ENCODE measurements around the gene MYL5. TPM values are rescaled to one million over a fixed set of nuclear protein-coding genes. Genes with fewer than 3 reads are reported as not detected.
"Not testable (repeated sequence)": the region's sequence is repeated elsewhere in the genome, so short reads cannot be mapped to it uniquely, and the experiment has no call there.

MYL5 gene
- total RNA-seq, 4 donors from 2014 or later = 20.3 to 199 (median 33.4) TPM

DNA sequence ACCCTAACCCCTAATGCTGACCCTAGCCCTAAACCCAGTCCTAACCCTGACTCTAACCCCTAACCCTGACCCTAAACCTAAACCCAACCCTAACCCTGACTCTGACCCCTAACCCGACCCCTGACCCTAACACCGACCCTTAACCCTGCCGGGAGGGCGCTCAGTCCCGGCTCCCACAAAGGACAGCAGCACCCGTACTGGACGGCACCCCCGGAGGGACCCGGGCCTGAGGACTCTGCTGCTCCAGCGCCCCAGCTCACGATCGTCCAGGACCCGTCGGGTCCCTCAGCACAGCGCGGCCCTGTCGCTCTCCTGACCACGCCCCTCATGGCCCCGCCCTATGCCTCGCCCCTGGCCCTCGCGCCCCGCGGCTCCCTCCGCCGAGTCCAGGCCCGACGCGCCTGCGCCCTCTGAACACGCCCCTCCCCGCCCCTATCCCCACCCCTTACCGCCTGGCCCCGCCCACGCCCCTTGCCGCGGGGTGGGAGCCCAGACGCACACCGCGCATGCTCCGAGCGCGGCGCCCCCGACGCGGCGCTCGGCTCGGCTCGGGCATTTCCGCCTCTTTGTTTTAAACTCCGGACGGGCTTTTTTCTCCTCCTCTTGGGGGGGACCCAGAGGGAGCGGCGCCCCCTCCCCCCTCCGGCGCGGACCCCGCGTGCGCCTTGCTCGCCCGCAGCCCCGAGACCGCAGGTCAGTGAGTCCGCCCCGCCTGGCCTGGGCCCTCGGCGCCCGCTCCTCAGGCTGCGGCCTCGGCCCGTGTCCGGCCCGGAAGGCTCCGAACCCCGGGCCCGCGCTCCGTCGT lies 31.1 kb downstream of the MYL5 start, which contains the start of gene PCGF3:
Gene PCGF3, plus strand, starts transcription at position 555 of the 805 bp plus-strand sequence. CDS start 27,849 bp downstream, outside the sequence.
- in situ Hi-C loops (cut with MboI; ENCODE audit: low pct_ligation_motif_present in 1 of 4, low pct_unique_long_range_greater_than_20kb in 1 of 4, low sequenced_read_pairs in 3 of 4) (no loop called here), intact Hi-C loops (cut with DNase I; ENCODE audit: low total_unique reads) (no loop called here)
- Histone ChIP-seq H3K4me3 (peak within 1 kb of the TSS; percentile 93 to 98 (median 96)), H3K36me3 (no peaks in the 10 kb centered on the region), H3K4me1 (peaks cover 10 to 27% (median 23%) of the 10 kb centered on the region in 4 donors), H3K27me3 (no peaks in the 10 kb centered on the region), H3K27ac (peak within 1 kb of the TSS; percentile 83 to 94 (median 88)), H3K9me3 (no peaks in the 10 kb centered on the region)
- TF ChIP-seq POLR2AphosphoS5 (IDR thresholded peaks at IDR 0.05) (peak; percentile 43 to 80 (median 77)), EP300 (IDR thresholded peaks at IDR 0.05; ENCODE audit: low read depth) (no peak), POLR2A (IDR thresholded peaks at IDR 0.05) (peak; percentile 49)
- peak; percentile 99 for DNase-seq
- WGBS, 2 donors (ENCODE audit: low coverage in 1 of 2) = 3 to 40% methylated on average over 1 to 57 of the region's 82 CpGs

GRCh38 chr4:706083-706633 lies 31.8 kb downstream of the MYL5 start:
- DNase-seq; H3K27me3 ChIP-seq; intact Hi-C loops (cut with DNase I; ENCODE audit: low total_unique reads); H3K36me3 ChIP-seq; H3K9me3 ChIP-seq; in situ Hi-C loops (cut with MboI; ENCODE audit: low pct_ligation_motif_present in 1 of 4, low pct_unique_long_range_greater_than_20kb in 1 of 4, low sequenced_read_pairs in 3 of 4): not testable (repeated sequence)
- Histone ChIP-seq H3K4me1 (peaks cover 10 to 27% (median 23%) of the 10 kb centered on the region in 4 donors), H3K27ac (peak overlapping the region; percentile 83 to 94 (median 88)), H3K4me3 (peak overlapping the region; percentile 93 to 98 (median 96))
- 2% methylated on average over 14 of the region's 21 CpGs; no CpG with 5 or more reads in 1 of the 2 donors for WGBS, 2 donors (ENCODE audit: low coverage in 1 of 2)

GRCh38 chr4:706834-707598 lies 32.7 kb downstream of the MYL5 start:
- DNase-seq = no peak
- 45% methylated on average over 16 of the region's 21 CpGs; no CpG with 5 or more reads in 1 of the 2 donors for WGBS, 2 donors (ENCODE audit: low coverage in 1 of 2)

GRCh38 chr4:707929-708630 lies 33.7 kb downstream of the MYL5 start:
- 71% methylated on average over 7 of the region's 11 CpGs; no CpG with 5 or more reads in 1 of the 2 donors for WGBS, 2 donors (ENCODE audit: low coverage in 1 of 2)
- H3K4me3 ChIP-seq = no peak overlapping the region
- no peaks in the 10 kb centered on the region for H3K27me3 ChIP-seq
- no peaks in the 10 kb centered on the region for H3K9me3 ChIP-seq
- no peaks in the 10 kb centered on the region for H3K36me3 ChIP-seq
- intact Hi-C loops (cut with DNase I; ENCODE audit: low total_unique reads) (no loop called here), in situ Hi-C loops (cut with MboI; ENCODE audit: low pct_ligation_motif_present in 1 of 4, low pct_unique_long_range_greater_than_20kb in 1 of 4, low sequenced_read_pairs in 3 of 4) (no loop called here)
- no peak for TF ChIP-seq EP300 (IDR thresholded peaks at IDR 0.05; ENCODE audit: low read depth)
- no peak for TF ChIP-seq POLR2AphosphoS5 (IDR thresholded peaks at IDR 0.05)
- no peak for TF ChIP-seq POLR2A (IDR thresholded peaks at IDR 0.05)
- TF ChIP-seq, protein P1, sequence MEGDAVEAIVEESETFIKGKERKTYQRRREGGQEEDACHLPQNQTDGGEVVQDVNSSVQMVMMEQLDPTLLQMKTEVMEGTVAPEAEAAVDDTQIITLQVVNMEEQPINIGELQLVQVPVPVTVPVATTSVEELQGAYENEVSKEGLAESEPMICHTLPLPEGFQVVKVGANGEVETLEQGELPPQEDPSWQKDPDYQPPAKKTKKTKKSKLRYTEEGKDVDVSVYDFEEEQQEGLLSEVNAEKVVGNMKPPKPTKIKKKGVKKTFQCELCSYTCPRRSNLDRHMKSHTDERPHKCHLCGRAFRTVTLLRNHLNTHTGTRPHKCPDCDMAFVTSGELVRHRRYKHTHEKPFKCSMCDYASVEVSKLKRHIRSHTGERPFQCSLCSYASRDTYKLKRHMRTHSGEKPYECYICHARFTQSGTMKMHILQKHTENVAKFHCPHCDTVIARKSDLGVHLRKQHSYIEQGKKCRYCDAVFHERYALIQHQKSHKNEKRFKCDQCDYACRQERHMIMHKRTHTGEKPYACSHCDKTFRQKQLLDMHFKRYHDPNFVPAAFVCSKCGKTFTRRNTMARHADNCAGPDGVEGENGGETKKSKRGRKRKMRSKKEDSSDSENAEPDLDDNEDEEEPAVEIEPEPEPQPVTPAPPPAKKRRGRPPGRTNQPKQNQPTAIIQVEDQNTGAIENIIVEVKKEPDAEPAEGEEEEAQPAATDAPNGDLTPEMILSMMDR (IDR thresholded peaks at IDR 0.05) = no peak
- DNase-seq = no peak
- H3K4me1 ChIP-seq = peaks cover 13 to 39% (median 23%) of the 10 kb centered on the region in 4 donors
- no peak overlapping the region for H3K27ac ChIP-seq

More at GRCh38 chr4:706834-707598, 32.7 kb downstream of the MYL5 start:
- peaks cover 10 to 30% (median 23%) of the 10 kb centered on the region in 4 donors for H3K4me1 ChIP-seq
- no peaks in the 10 kb centered on the region for H3K9me3 ChIP-seq
- TF ChIP-seq, protein P1 (IDR thresholded peaks at IDR 0.05) = no peak
- no peak for TF ChIP-seq POLR2AphosphoS5 (IDR thresholded peaks at IDR 0.05)
- no peak for TF ChIP-seq POLR2A (IDR thresholded peaks at IDR 0.05)
- no peak for TF ChIP-seq EP300 (IDR thresholded peaks at IDR 0.05; ENCODE audit: low read depth)
- H3K36me3 ChIP-seq = no peaks in the 10 kb centered on the region
- H3K4me3 ChIP-seq = peak overlapping the region; percentile 19 to 98 (median 96)
- in situ Hi-C loops (cut with MboI; ENCODE audit: low pct_ligation_motif_present in 1 of 4, low pct_unique_long_range_greater_than_20kb in 1 of 4, low sequenced_read_pairs in 3 of 4) = no loop called here
- H3K27ac ChIP-seq = peak overlapping the region in 1 of 4 donors; percentile 94
- no peaks in the 10 kb centered on the region for H3K27me3 ChIP-seq
- intact Hi-C loops (cut with DNase I; ENCODE audit: low total_unique reads) = no loop called here
